Fibroblast of the conjunctiva (primary cell): ENCODE data around the gene ADGRB3.
"Not testable (repeated sequence)": the region's sequence is repeated elsewhere in the genome, so short reads cannot be mapped to it uniquely, and the experiment has no call there.

Experiments
- DNase-seq: peaks from one replicate; pipeline ENCODE4 v3.0.0-alpha.2; 2010; ENCODE audit warnings: low read depth

The ADGRB3 gene

GRCh38 chr6:69432168-69432567 lies 797.1 kb downstream of the ADGRB3 start:
- not testable (repeated sequence) for DNase-seq

DNA sequence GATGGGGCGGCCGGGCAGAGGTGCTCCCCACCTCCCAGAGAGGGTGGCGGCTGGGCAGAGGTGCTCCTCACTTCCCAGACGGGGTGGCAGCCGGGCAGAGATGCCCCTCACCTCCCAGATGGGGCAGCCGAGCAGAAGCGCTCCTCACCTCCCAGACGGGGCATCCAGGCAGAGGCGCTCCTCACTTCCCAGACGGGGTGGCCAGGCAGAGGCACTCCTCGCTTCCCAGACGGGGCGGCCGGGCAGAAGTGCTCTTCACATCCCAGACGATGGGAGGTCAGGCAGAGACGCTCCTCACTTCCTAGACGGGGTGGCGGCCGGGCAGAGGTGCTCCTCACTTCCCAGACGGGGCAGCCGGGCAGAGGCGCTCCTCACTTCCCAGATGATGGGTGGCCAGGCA lies 798.0 kb downstream of the ADGRB3 start:
- not testable (repeated sequence) for DNase-seq

- no peak for DNase-seq
These were observed 803.0 kb downstream of the ADGRB3 start for GRCh38 chr6:69438113-69438512.
